Nephron progenitor cell (in vitro differentiated cells): ENCODE measurements around the gene DCHS2.

Experiments used
- DNase-seq: peaks from one replicate; pipeline ENCODE4 v3.0.0; 2021
- H3K27ac Mint-ChIP-seq: 2 replicates; pipeline ENCODE4 v1.8.0; 2021; ENCODE audit warnings: mild to moderate bottlenecking, moderate library complexity, mixed read lengths
- H3K27me3 Mint-ChIP-seq: 2 replicates; pipeline ENCODE4 v1.8.0; 2021; ENCODE audit warnings: mild to moderate bottlenecking, low read depth, mixed read lengths; ENCODE audit not compliant: poor library complexity
- H3K36me3 Mint-ChIP-seq: 2 replicates; pipeline ENCODE4 v1.8.0; 2021; ENCODE audit warnings: low read depth, mixed read lengths
- H3K4me1 Mint-ChIP-seq: 2 replicates; pipeline ENCODE4 v1.8.0; 2021; ENCODE audit warnings: mixed read lengths
- H3K4me3 Mint-ChIP-seq: 2 replicates; pipeline ENCODE4 v1.8.0; 2021; ENCODE audit warnings: mild to moderate bottlenecking, moderate library complexity, mixed read lengths
- H3K9me3 Mint-ChIP-seq: 2 replicates; pipeline ENCODE4 v1.8.0; 2021; ENCODE audit warnings: mild to moderate bottlenecking, moderate library complexity, mixed read lengths
- CTCF ChIP-seq: fragments of 200-600 bp; sonication (generic); IDR thresholded peaks from 2 replicates; pipeline ENCODE4 v1.5.0; 2021; ENCODE audit warnings: antibody characterized with exemption

The DCHS2 gene

GRCh38 chr4:154495867-154496266 lies 4.3 kb upstream of the DCHS2 start:
- no peaks in the 10 kb centered on the region for H3K36me3 Mint-ChIP-seq
- no peak overlapping the region for H3K4me3 Mint-ChIP-seq
- H3K27ac Mint-ChIP-seq, result no peak overlapping the region
- DNase-seq, result no peak
- H3K9me3 Mint-ChIP-seq, result no peaks in the 10 kb centered on the region
- TF ChIP-seq CTCF, result no peak
- peaks cover 31% of the 10 kb centered on the region for H3K27me3 Mint-ChIP-seq
- H3K4me1 Mint-ChIP-seq, result peaks cover 13% of the 10 kb centered on the region

DNA sequence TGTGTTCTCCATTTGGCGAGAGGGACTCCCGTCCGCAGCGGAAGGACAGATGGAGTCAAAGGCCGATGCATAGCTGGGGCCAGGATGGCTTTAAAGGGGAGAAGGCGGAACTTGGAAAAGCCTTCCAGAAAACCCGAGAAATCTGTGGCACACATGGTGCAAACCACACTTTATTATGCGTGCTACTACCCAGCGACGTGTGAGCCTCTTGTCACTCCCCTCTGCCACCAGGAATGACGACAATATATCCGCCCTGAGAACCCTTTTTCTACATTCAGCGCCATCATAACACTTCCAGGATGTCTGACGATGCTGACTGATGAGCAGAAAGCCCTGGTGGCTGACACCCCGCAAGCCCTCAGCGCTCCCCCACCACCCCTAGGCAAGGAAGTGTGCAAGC lies 689 bp upstream of the DCHS2 start:
- Mint-ChIP-seq H3K4me1 (peaks cover 17% of the 10 kb centered on the region), H3K27ac (no peak overlapping the region), H3K36me3 (no peaks in the 10 kb centered on the region), H3K4me3 (peak overlapping the region; percentile 87), H3K9me3 (peaks cover 12% of the 10 kb centered on the region), H3K27me3 (peaks cover 18% of the 10 kb centered on the region)
- DNase-seq, result no peak
- no peak for TF ChIP-seq CTCF

- H3K9me3 Mint-ChIP-seq, result peaks cover 12% of the 10 kb centered on the region
- peak overlapping the region; percentile 87 for H3K4me3 Mint-ChIP-seq
- TF ChIP-seq CTCF, result no peak
- no peaks in the 10 kb centered on the region for H3K36me3 Mint-ChIP-seq
- H3K4me1 Mint-ChIP-seq, result peaks cover 17% of the 10 kb centered on the region
- peak; percentile 46 for DNase-seq
- no peak overlapping the region for H3K27ac Mint-ChIP-seq
- peaks cover 7% of the 10 kb centered on the region for H3K27me3 Mint-ChIP-seq
Observed at GRCh38 chr4:154490583-154491340, 837 bp downstream of the DCHS2 start.

DNA sequence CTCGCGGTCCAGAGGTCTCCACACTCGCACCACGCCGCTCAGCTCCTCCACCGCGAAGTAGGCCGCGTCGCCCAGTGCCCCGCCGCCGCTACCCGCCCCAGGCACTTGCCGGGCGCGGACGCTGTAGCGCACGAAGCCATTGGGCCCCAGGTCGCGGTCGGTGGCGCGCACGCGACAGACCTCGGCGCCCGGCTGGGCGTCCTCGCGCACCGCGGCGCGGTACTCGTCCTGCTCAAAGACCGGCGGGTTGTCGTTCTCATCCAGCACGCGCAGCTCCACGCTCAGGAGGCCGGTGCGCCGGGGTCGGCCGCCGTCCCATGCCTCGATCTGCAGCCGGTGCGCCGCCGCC lies 1.4 kb downstream of the DCHS2 start:
- H3K27me3 Mint-ChIP-seq, result peaks cover 7% of the 10 kb centered on the region
- peaks cover 12% of the 10 kb centered on the region for H3K9me3 Mint-ChIP-seq
- H3K36me3 Mint-ChIP-seq, result no peaks in the 10 kb centered on the region
- H3K27ac Mint-ChIP-seq, result no peak overlapping the region
- H3K4me1 Mint-ChIP-seq, result peaks cover 17% of the 10 kb centered on the region
- peak overlapping the region; percentile 87 for H3K4me3 Mint-ChIP-seq
- TF ChIP-seq CTCF, result no peak
- DNase-seq, result peak; percentile 36

DNA sequence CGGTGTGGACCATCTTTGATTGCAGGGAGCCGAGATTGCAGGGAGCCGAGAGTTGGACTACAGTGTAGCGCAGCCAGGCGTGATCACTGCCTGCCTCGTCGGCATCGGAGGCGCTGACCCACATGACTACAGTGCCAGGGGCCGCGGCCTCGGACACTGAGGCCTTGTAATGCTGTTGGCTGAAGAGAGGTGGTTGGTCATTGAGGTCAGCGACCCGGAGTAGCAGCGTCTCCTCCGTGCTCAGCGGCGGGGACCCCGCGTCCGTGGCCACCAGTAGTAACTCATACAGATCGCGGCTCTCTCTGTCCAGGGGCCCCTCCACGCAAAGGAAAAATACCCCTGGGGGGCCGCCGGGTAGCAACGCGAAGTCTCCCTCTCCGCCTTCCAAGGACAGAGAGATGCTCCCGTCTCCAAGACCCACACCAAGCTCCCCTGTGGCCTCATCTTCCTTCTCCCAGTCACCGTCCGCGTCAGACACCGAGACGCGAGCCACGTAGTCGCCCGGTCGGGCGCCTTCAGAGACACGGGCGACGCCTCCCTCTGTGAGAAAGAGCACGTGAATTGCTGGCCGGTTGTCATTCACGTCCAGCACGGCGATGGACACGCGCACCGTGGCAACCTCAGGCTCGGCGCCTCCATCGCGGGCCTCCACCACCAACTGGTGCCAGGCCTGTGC lies 1.9 kb downstream of the DCHS2 start:
- TF ChIP-seq CTCF, result no peak
- Mint-ChIP-seq H3K27me3 (peaks cover 4% of the 10 kb centered on the region), H3K4me3 (peak overlapping the region; percentile 46), H3K9me3 (peaks cover 12% of the 10 kb centered on the region), H3K4me1 (peaks cover 17% of the 10 kb centered on the region), H3K27ac (no peak overlapping the region), H3K36me3 (no peaks in the 10 kb centered on the region)
- no peak for DNase-seq

DNA sequence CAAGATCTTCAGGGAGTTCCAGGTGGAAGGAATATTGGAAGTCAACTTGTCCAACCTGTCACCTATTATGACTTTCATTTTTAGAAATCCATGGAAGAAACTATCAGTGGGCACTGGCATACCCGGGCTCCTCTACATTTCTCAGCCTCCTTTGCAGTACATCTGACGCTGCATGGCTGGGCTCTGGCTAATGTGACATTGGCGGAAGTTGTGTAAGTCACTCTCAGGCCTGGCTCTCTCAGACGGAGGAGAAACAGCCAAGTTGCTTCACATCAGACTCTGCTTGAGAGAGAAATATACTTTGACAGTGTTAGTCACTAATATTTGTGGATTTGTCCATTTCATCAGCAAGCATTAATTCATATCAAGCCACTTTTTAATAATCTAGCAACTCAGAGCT lies 4.5 kb downstream of the DCHS2 start:
- peaks cover 12% of the 10 kb centered on the region for H3K9me3 Mint-ChIP-seq
- no peaks in the 10 kb centered on the region for H3K27me3 Mint-ChIP-seq
- TF ChIP-seq CTCF, result no peak

More for the DNA sequence above, 4.5 kb downstream of the DCHS2 start:
- no peak for DNase-seq
- no peak overlapping the region for H3K4me3 Mint-ChIP-seq
- H3K36me3 Mint-ChIP-seq, result no peaks in the 10 kb centered on the region
- peaks cover 15% of the 10 kb centered on the region for H3K4me1 Mint-ChIP-seq
- H3K27ac Mint-ChIP-seq, result no peak overlapping the region
